Hematopoietic multipotent progenitor cell (in vitro differentiated cells): Measurements from ENCODE around the gene FARS2. TPM values are rescaled to one million over a fixed set of nuclear protein-coding genes. Genes with fewer than 3 reads are reported as not detected.
A peak's percentile ranks its signal among the peaks of the same experiment; 100 is the strongest.
"Not testable (repeated sequence)": the region's sequence is repeated elsewhere in the genome, so short reads cannot be mapped to it uniquely, and the experiment has no call there.

Experiments
- DNase-seq, 3 donors: peaks; one replicate each; pipeline ENCODE4 v3.0.0-alpha.2; 2011 to 2015; ENCODE audit warnings: low read depth in 2 of 3, low spot score in 2 of 3
- total RNA-seq: library from RNA; depleted of rRNA; stranded (reverse); fragments of >200 nt; gene quantifications from one replicate; pipeline ENCODE4 v1.2.3, GENCODE V29; 2012

The FARS2 gene
- total RNA-seq, 1 donor = 47.1 TPM

- no peak for DNase-seq
Measured at GRCh38 chr6:5771211-5771610, 509.9 kb downstream of the FARS2 start.

DNA sequence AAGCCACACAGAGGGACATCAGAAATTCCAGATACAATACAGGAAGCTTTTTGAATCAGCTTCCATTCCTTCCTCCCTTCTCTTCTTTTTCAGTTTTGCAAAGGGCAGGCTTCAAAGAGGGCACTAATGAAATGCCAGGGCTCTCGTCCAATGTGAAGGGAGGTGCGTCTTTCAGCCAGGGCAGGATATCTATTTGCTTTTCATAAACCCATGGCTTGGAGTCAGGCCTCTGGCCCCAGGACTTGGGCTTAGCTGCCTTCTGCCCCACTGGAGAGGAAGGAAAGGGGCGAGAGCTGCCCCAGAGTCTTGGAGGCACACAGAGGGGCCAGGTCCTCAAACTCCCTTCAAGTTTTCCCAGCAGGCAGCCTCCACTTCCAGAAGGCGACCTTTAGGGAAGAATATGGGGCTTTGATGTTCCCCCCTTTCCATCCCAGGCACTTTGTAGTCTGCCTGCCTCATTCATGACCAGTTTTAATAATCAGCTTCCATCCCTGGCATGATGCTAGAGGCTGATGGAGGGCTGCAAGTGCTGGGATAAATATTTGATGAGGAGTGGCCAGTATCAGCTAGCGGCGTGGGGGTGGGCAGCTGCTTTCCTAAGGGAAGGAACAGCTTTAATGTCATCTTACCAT is 510.6 kb downstream of the FARS2 start:
- no peak for DNase-seq

DNA sequence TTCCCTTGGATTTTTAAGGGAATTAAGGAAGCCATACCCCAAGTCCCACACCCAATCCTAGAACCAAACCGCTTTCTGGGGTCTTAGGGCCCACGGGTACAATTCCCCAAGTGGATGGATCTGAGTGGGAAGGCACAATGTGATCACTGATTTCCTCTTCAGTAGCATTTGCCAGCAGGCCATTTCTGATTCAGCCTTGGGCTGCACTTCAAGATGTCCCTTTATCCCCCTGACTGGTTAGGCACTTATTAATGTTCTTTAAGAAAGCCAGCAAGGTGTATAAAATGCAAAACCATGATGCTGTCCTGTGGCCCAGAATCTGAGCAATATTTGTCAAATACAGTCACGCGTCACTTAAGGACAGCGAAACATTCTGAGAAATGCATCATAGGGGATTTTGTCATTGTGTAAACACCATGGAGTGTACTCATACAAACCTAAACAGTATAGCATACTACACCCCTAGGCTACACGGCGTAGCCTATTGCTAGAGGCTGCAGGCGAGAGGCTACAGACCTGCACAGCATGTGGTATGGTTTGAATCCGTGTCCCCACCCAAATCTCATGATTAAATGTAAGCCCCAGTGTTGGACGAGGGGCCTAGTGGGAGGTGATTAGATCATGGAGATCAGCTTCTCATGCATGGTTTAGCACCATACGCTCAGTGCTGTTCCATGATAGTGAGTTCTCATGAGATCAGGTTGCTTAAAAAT is 511.3 kb downstream of the FARS2 start:
- DNase-seq = no peak

GRCh38 chr6:5776104-5776503 is 514.8 kb downstream of the FARS2 start:
- no peak for DNase-seq

GRCh38 chr6:5776706-5777390 is 515.5 kb downstream of the FARS2 start:
- no peak for DNase-seq

- no peak for DNase-seq
Measured at GRCh38 chr6:5778317-5778857, 517.1 kb downstream of the FARS2 start.

- no peak for DNase-seq
Measured at GRCh38 chr6:5778906-5779305, 517.6 kb downstream of the FARS2 start.

DNA sequence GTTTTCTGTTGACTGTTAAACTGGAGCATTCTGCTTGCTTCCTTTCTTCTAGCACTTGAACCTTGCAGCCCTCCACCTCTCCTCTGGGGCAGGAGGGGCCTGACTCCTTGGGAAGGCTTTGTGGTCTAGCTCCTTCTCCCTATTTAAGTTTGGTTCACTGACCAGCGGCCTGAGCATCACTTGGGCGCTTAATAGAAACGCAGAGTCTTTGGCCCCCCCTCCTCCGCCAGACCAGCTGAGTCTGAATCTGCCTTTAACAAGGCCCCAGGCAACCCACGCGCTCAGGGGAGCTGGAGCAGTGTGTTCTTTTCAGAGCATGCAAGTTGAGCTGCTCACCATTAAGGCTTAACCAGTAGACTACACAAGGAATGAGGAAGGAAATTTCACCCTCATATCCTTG is 519.7 kb downstream of the FARS2 start:
- DNase-seq = no peak

GRCh38 chr6:5781966-5782556 is 520.7 kb downstream of the FARS2 start:
- no peak for DNase-seq

DNA sequence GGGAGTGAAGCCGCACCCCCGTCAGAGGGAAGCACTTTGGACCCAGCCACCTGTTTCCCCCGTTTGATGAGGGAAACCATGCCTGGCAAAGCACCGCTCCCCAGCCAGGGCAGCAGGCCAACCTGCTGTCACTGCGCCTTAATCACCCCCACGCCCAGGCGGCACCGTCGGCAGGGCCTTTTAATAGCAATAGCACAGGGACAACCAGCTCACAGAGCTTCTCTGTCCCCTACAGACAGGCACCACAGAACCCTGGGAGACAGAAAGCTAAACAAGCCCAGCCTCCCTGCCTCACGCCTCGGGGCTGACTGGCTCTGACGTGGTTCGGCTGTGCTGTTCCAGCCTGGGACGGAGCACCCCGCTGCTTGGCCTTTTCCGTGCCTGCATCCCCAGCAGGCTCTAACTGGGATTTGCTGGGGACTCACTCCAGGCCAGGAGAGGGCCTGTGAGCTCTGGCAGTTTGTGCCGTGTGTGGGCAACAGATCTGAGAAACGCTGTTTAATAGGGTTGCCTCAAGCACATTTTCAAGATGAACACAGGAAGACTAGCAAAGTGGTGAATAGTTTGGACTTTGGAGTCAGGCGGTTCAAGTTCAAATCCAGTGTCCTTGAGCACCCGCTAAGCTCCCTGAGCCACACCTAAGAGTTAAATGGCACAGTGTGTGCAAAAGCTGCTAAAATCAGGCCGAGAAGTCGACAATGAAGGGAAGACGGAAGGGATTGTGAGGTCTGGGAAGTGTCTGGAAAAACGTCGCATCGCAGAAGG is 521.7 kb downstream of the FARS2 start:
- DNase-seq = peak in 1 of 3 donors; percentile 51

DNA sequence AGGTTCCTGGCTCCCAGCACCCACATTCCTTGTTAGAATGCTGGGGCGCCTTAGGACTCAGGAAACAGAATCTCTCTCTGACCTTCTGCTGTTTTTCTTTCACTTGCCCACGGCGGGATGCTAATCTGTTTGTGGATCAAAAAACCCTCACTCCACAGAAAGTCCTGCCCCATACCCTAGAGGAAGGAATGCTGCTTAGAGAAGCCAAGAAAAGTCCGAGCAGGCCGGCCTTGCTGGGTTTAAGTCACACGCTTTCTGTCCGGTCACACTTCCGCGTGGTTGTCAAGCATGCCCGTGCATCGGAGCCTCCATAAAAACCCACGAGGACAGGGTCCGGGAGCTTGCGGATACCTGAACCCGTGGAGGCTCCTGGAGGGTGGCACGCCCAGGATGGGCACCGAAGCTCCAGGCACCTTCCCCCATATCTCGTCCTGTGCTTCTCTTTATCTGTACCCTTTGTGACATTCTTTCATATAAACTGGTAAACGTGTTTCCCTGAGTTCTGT is 522.3 kb downstream of the FARS2 start:
- DNase-seq = no peak

- DNase-seq = no peak
Measured at GRCh38 chr6:5785249-5785648, 523.9 kb downstream of the FARS2 start.

- DNase-seq = no peak
Measured at GRCh38 chr6:5786321-5786968, 525.1 kb downstream of the FARS2 start.

- DNase-seq = no peak
Measured at GRCh38 chr6:5786969-5787720, 525.8 kb downstream of the FARS2 start.

DNA sequence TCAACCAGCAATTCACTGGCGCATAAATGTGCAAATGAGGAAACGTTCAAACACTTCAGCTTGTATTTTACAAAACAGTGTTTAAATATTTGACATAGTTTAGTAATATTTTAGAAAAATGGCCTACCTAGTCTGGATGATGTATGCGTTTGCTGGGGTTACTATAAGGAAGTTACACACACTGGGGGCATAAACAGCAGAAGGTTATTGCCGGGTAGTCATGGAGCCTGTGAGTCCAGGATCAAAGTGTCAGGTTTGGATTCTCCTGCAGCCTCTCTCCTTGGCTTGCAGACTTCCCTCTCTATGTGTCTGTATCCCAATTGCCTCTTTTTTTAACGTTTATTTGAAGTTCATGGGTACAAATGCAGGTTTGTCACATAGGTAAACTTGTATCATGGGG is 528.1 kb downstream of the FARS2 start:
- DNase-seq = not testable (repeated sequence)

- DNase-seq = not testable (repeated sequence)
Measured at GRCh38 chr6:5796555-5796954, 535.2 kb downstream of the FARS2 start.

GRCh38 chr6:5806406-5806805 is 545.1 kb downstream of the FARS2 start:
- not testable (repeated sequence) for DNase-seq

DNA sequence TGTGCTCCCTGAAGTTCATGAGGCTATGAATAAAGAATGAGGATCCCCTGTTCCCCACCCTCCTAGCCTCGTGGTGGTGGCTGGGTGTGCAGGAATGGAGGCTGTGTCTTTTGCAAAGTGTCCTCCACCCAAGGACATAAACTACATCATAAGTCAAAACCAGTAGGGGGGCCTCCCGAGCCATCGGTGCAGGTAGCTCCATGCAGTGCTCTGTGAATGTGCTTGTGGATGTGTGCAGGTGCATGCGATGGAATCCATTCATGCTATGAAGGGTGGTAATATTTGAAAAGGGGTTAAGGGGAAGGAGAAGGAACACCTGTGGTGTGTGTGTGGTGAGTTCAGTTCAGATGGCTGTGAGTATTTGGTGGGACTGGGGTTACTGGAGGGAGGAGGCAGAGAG is 548.1 kb downstream of the FARS2 start:
- no peak for DNase-seq

DNA sequence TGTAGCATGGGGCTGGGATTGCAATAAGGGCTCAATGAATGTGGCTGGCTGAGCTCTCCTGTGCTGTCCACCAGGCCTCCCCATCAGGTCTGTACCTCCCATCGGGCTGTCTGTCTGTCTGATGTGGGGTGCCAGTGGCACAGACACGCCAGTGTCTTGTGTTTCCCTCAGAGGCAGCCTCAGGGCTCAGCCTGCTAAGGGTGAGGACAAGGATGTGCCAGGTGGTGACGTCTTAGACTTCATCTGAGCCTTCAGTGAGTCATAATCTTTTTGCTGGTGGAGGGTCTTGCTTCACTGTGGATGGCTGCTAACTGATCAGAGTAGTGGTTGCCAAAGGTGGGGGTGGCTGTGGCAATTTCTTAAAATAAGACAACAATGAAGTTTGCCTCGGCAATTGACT is 550.7 kb downstream of the FARS2 start:
- DNase-seq = no peak
